Measurements from ENCODE around the gene BET1L.

BET1L gene

GRCh38 chr11:211295-211694 is 4.1 kb upstream of the BET1L start:
- TF ChIP-seq CTCF (conservative IDR thresholded peaks at IDR 0.05), result no peak

GRCh38 chr11:210803-211180 is 3.6 kb upstream of the BET1L start:
- H3K27ac ChIP-seq, result no peak overlapping the region
- no peak for TF ChIP-seq CTCF (conservative IDR thresholded peaks at IDR 0.05)

More at GRCh38 chr11:211295-211694, 4.1 kb upstream of the BET1L start:
- H3K27ac ChIP-seq, result no peak overlapping the region

- H3K27ac ChIP-seq, result peak overlapping the region; percentile 96; the same call in 1 of the 2 replicates
- no peak for TF ChIP-seq CTCF (conservative IDR thresholded peaks at IDR 0.05)
Observed at GRCh38 chr11:210122-210802, 3.1 kb upstream of the BET1L start.

- H3K27ac ChIP-seq, result peak overlapping the region; percentile 96
- no peak for TF ChIP-seq CTCF (conservative IDR thresholded peaks at IDR 0.05)
Observed at GRCh38 chr11:209275-210121, 2.3 kb upstream of the BET1L start.

GRCh38 chr11:208917-209260 is 1.7 kb upstream of the BET1L start:
- H3K27ac ChIP-seq, result peak overlapping the region; percentile 96
- TF ChIP-seq CTCF (conservative IDR thresholded peaks at IDR 0.05), result no peak

- TF ChIP-seq CTCF (conservative IDR thresholded peaks at IDR 0.05), result no peak
- H3K27ac ChIP-seq, result peak overlapping the region; percentile 96
Observed at GRCh38 chr11:208181-208916, 1.1 kb upstream of the BET1L start.

- peak overlapping the region; percentile 96 for H3K27ac ChIP-seq
- no peak for TF ChIP-seq CTCF (conservative IDR thresholded peaks at IDR 0.05)
Observed at GRCh38 chr11:207863-208180, 623 bp upstream of the BET1L start.
